VCaP (cell line): ENCODE results near the gene GABRB1.

Source experiments
- H3K27ac ChIP-seq: fragments of 450-650 bp; 2 replicates; pipeline ENCODE4 v1.5.1; 2017
- TF ChIP-seq, protein P1 (sequence below): fragments of 450-650 bp; conservative IDR thresholded peaks from 2 replicates; pipeline ENCODE4 v1.5.1; 2017; ENCODE audit warnings: mild to moderate bottlenecking, moderate library complexity

GABRB1 gene

DNA sequence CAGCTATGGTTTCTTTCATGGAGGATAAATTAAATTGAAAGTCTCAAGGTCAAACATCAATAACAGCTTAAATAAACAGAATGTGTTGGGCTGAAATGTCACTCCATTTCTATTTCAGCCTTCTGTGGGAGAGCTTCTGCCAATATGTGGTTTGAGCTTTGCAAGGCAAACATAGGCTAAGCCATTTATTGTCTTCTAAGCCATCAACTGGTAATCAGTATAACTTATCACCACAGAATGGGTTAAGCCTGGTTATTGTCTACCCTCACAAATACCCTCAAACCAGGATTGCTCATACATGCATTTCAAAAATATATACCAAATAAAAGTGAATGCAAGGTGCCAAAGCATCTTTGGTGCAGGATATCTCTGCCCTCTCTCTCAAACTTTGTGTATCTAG is 52.7 kb downstream of the GABRB1 start:
- H3K27ac ChIP-seq: no peak overlapping the region
- TF ChIP-seq, protein P1, sequence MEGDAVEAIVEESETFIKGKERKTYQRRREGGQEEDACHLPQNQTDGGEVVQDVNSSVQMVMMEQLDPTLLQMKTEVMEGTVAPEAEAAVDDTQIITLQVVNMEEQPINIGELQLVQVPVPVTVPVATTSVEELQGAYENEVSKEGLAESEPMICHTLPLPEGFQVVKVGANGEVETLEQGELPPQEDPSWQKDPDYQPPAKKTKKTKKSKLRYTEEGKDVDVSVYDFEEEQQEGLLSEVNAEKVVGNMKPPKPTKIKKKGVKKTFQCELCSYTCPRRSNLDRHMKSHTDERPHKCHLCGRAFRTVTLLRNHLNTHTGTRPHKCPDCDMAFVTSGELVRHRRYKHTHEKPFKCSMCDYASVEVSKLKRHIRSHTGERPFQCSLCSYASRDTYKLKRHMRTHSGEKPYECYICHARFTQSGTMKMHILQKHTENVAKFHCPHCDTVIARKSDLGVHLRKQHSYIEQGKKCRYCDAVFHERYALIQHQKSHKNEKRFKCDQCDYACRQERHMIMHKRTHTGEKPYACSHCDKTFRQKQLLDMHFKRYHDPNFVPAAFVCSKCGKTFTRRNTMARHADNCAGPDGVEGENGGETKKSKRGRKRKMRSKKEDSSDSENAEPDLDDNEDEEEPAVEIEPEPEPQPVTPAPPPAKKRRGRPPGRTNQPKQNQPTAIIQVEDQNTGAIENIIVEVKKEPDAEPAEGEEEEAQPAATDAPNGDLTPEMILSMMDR: no peak

DNA sequence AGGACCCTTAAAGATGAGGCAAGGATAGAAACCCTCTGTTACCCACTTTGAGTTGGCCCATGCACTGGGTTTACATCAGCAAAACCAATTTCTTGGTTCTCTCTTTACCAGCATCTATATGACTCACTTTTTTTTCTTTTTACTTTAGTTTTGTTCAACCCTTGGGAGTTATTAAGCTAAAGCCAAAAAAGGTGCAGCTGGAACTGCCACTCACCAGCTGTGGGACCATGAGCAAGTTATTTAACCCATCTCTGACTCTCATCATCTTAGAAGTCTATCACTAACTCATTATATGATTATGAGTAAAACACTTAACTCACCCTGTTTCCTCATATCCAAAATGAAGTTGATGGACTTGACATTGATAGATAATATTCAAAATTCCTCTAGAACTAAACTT is 53.4 kb downstream of the GABRB1 start:
- TF ChIP-seq, protein P1: no peak
- H3K27ac ChIP-seq: no peak overlapping the region

DNA sequence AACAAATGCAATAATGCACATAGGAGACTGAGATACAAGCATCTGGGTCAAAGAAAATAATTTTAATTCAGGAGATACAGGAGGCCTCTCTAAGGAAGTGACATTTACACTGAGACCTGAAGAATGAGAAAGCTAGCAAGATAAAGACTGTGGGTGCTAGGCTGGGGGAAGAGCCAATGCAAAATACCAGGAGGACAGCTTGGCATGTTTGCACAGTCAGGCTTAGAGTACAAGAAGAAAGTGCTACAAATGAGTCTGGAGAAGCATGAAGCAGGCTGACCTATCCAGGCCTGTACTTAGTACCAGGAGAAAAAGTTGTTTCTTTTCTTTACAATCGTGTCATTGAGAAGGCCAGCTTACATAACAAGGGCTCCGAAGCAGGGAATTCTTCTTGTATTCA is 56.9 kb downstream of the GABRB1 start:
- TF ChIP-seq, protein P1: no peak
- H3K27ac ChIP-seq: no peak overlapping the region

DNA sequence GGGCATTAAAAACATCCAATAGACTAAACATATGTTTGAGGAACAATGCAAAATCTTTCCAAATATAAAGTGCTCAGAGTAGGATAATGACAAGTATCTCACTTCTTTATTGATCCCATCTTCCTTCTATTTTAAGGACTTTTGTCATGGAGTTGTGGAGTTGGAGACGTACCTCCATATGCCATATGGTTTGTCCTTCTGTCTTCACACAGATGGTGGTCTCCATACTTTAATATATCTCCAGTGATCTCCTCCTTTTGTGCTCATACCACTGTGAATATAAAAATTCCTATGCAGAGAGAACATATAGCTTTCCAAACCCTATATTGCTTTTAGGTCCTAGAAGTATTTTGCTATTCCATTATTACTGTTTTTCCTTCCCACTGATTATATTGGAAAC is 64.5 kb downstream of the GABRB1 start:
- no peak overlapping the region for H3K27ac ChIP-seq
- TF ChIP-seq, protein P1: no peak

DNA sequence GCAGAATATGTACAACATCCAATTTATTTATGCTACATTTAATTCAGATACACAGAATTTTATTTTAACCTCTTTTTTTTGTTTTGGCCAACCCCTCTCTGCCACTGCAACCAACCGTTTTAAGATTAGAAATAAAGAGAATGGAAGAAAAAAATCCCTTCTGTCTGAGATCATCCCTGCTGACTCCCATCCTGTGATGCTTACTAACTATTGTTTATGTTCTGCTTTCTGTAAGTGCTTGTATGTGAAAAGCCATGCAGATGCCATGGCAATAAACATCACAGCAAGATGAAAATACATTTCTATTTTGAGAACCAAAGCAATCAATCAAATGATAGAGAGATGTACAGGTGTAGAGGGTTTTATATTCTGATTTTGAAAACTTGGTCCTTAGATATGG is 70.1 kb downstream of the GABRB1 start:
- H3K27ac ChIP-seq: no peak overlapping the region
- TF ChIP-seq, protein P1: no peak

DNA sequence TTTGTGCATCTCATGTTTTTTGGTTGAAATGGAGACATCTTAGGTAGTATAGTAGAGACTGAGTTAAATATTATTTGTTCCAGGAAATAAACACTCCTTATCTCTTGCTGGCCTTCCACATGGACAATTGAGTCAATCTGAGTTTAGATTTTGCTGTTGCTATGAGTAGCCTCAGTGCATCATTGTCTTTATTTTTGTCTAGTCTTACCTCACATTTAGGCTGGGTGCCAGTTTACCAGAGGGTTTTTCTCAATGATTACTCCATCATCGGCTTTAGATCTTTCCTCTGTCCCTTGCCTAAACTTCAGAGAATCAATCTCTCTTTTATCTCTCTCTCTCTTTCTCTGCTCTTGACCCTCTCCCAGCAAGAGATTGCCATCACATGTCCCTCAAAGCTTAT is 73.6 kb downstream of the GABRB1 start:
- TF ChIP-seq, protein P1: no peak
- H3K27ac ChIP-seq: no peak overlapping the region

DNA sequence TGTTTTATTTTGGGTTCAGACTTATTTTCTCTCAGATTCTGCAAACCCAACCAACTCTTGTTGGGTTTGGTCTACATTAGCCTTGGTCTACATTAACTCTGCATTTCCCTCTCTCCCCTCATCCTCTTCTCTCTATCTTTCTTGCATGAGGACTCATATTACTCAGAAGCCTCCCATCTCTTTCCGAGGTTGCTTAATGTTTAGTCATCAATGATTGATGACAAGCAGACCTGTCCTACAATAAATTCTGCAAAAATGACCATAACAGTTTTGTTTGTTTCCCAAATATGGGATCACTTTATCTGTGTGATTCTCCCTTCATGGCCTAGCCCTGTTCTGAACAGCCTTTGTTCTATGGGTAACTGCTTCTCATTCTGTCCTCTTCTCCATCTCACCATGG is 75.2 kb downstream of the GABRB1 start:
- TF ChIP-seq, protein P1: no peak

DNA sequence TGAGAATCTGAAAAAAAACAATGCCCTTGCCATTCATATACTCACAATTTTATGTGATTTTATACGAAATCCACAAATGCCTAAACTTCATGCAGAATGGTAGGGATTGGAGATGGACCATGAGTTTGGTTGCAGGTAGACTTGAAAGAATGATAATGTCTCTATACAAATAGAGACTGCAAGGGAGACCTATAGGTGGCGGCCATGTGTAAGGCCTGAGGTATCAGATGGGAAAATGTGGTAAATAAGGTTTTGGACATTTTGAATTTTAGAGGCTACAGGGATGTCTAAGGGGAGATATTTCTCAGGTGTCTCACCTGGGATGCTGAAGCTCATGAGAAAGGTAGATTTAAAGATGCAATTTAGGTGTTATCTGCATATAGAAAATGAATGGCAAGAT is 78.0 kb downstream of the GABRB1 start:
- no peak overlapping the region for H3K27ac ChIP-seq
- TF ChIP-seq, protein P1: no peak

More for the DNA sequence above, 75.2 kb downstream of the GABRB1 start:
- no peak overlapping the region for H3K27ac ChIP-seq
